Measurements from ENCODE around the gene LPAR4. TPM values are rescaled to one million over a fixed set of nuclear protein-coding genes. Genes with fewer than 3 reads are reported as not detected.
"Not testable (repeated sequence)": the region's sequence is repeated elsewhere in the genome, so short reads cannot be mapped to it uniquely, and the experiment has no call there.

Gene LPAR4
- total RNA-seq, 1 experiment from 2014 or later = not detected

GRCh38 chrX:78800114-78800513, 52.6 kb downstream of the LPAR4 start:
- Mint-ChIP-seq H3K36me3 (ENCODE audit: insufficient read depth, unreplicated experiment) (no peaks in the 10 kb centered on the region), H3K4me1 (ENCODE audit: low read depth, unreplicated experiment) (no peaks in the 10 kb centered on the region), H3K27me3 (ENCODE audit: unreplicated experiment) (no peaks in the 10 kb centered on the region), H3K4me3 (ENCODE audit: low read depth, unreplicated experiment) (no peak overlapping the region), H3K27ac (ENCODE audit: unreplicated experiment) (no peak overlapping the region), H3K9me3 (ENCODE audit: low read depth, unreplicated experiment) (peaks cover 8% of the 10 kb centered on the region)
- CTCF ChIA-PET = no interaction called here
- DNase-seq = no peak
- intact Hi-C loops (cut with micrococcal nuclease; ENCODE audit: unreplicated experiment) = no loop called here
- TF ChIP-seq CTCF (IDR thresholded peaks at IDR 0.05; ENCODE audit: unreplicated experiment) = no peak
- BruUV-seq (replicated peaks) = no TSS peak

GRCh38 chrX:78800694-78801093, 53.2 kb downstream of the LPAR4 start:
- Mint-ChIP-seq H3K36me3 (ENCODE audit: insufficient read depth, unreplicated experiment) (no peaks in the 10 kb centered on the region), H3K27ac (ENCODE audit: unreplicated experiment) (no peak overlapping the region), H3K4me1 (ENCODE audit: low read depth, unreplicated experiment) (no peaks in the 10 kb centered on the region), H3K27me3 (ENCODE audit: unreplicated experiment) (no peaks in the 10 kb centered on the region), H3K4me3 (ENCODE audit: low read depth, unreplicated experiment) (no peak overlapping the region), H3K9me3 (ENCODE audit: low read depth, unreplicated experiment) (peaks cover 8% of the 10 kb centered on the region)
- BruUV-seq (replicated peaks) = no TSS peak
- DNase-seq = no peak
- no peak for TF ChIP-seq CTCF (IDR thresholded peaks at IDR 0.05; ENCODE audit: unreplicated experiment)
- CTCF ChIA-PET = no interaction called here
- intact Hi-C loops (cut with micrococcal nuclease; ENCODE audit: unreplicated experiment) = no loop called here

GRCh38 chrX:78801522-78801921, 54.0 kb downstream of the LPAR4 start:
- CTCF ChIA-PET = no interaction called here
- no peak overlapping the region for H3K4me3 Mint-ChIP-seq (ENCODE audit: low read depth, unreplicated experiment)
- TF ChIP-seq CTCF (IDR thresholded peaks at IDR 0.05; ENCODE audit: unreplicated experiment) = no peak
- H3K9me3 Mint-ChIP-seq (ENCODE audit: low read depth, unreplicated experiment) = peaks cover 8% of the 10 kb centered on the region
- no peaks in the 10 kb centered on the region for H3K4me1 Mint-ChIP-seq (ENCODE audit: low read depth, unreplicated experiment)
- intact Hi-C loops (cut with micrococcal nuclease; ENCODE audit: unreplicated experiment) = no loop called here
- no peak for DNase-seq
- H3K27ac Mint-ChIP-seq (ENCODE audit: unreplicated experiment) = no peak overlapping the region
- BruUV-seq (replicated peaks) = no TSS peak
- H3K27me3 Mint-ChIP-seq (ENCODE audit: unreplicated experiment) = no peaks in the 10 kb centered on the region
- H3K36me3 Mint-ChIP-seq (ENCODE audit: insufficient read depth, unreplicated experiment) = no peaks in the 10 kb centered on the region

GRCh38 chrX:78802526-78802925, 55.0 kb downstream of the LPAR4 start:
- DNase-seq; H3K27ac Mint-ChIP-seq (ENCODE audit: unreplicated experiment); H3K27me3 Mint-ChIP-seq (ENCODE audit: unreplicated experiment); H3K9me3 Mint-ChIP-seq (ENCODE audit: low read depth, unreplicated experiment); H3K36me3 Mint-ChIP-seq (ENCODE audit: insufficient read depth, unreplicated experiment); intact Hi-C loops (cut with micrococcal nuclease; ENCODE audit: unreplicated experiment); CTCF ChIA-PET; H3K4me3 Mint-ChIP-seq (ENCODE audit: low read depth, unreplicated experiment); H3K4me1 Mint-ChIP-seq (ENCODE audit: low read depth, unreplicated experiment); BruUV-seq (replicated peaks): not testable (repeated sequence)

Other genes starting within 250 kb of the LPAR4 start
- gene RTL3, start 88.4 kb upstream of the LPAR4 start, total RNA-seq (2022) = not detected in 2 replicates
- not detected in 2 replicates for gene P2RY10, start 197.7 kb downstream of the LPAR4 start, total RNA-seq (2022)